ENCODE data around the gene HRH1. TPM values are rescaled to one million over a fixed set of nuclear protein-coding genes. Genes with fewer than 3 reads are reported as not detected.
"Not testable (repeated sequence)": the region's sequence is repeated elsewhere in the genome, so short reads cannot be mapped to it uniquely, and the experiment has no call there.

Gene HRH1
- total RNA-seq, 1 donor: 20.6 TPM

GRCh38 chr3:11120091-11120805 lies 34.0 kb upstream of the HRH1 start:
- peak; percentile 68 for DNase-seq (ENCODE audit: low read depth)

GRCh38 chr3:11126653-11127052 lies 27.6 kb upstream of the HRH1 start:
- H3K4me3 ChIP-seq (ENCODE audit: low read depth, low read length): no peak overlapping the region
- no peak for TF ChIP-seq CTCF (IDR thresholded peaks at IDR 0.05; ENCODE audit: insufficient read depth, low read length)

More at GRCh38 chr3:11120091-11120805, 34.0 kb upstream of the HRH1 start:
- no peak overlapping the region for H3K4me3 ChIP-seq (ENCODE audit: low read depth, low read length)
- no peak for TF ChIP-seq CTCF (IDR thresholded peaks at IDR 0.05; ENCODE audit: insufficient read depth, low read length)

GRCh38 chr3:11128682-11129632 lies 25.3 kb upstream of the HRH1 start:
- no peak for TF ChIP-seq CTCF (IDR thresholded peaks at IDR 0.05; ENCODE audit: insufficient read depth, low read length)
- peak; percentile 46 for DNase-seq (ENCODE audit: low read depth)
- H3K4me3 ChIP-seq (ENCODE audit: low read depth, low read length): no peak overlapping the region

More at GRCh38 chr3:11126653-11127052, 27.6 kb upstream of the HRH1 start:
- DNase-seq (ENCODE audit: low read depth): no peak

GRCh38 chr3:11130385-11130784 lies 23.9 kb upstream of the HRH1 start:
- TF ChIP-seq CTCF (IDR thresholded peaks at IDR 0.05; ENCODE audit: insufficient read depth, low read length): no peak
- H3K4me3 ChIP-seq (ENCODE audit: low read depth, low read length): no peak overlapping the region
- DNase-seq (ENCODE audit: low read depth): no peak

GRCh38 chr3:11131371-11131770 lies 22.9 kb upstream of the HRH1 start:
- H3K4me3 ChIP-seq (ENCODE audit: low read depth, low read length): no peak overlapping the region
- TF ChIP-seq CTCF (IDR thresholded peaks at IDR 0.05; ENCODE audit: insufficient read depth, low read length): no peak
- DNase-seq (ENCODE audit: low read depth): no peak

- not testable (repeated sequence) for DNase-seq (ENCODE audit: low read depth); H3K4me3 ChIP-seq (ENCODE audit: low read depth, low read length)
These were observed 22.4 kb upstream of the HRH1 start for GRCh38 chr3:11131886-11132285.

- H3K4me3 ChIP-seq (ENCODE audit: low read depth, low read length): no peak overlapping the region
- DNase-seq (ENCODE audit: low read depth): no peak
- TF ChIP-seq CTCF (IDR thresholded peaks at IDR 0.05; ENCODE audit: insufficient read depth, low read length): no peak
These were observed 21.4 kb upstream of the HRH1 start for GRCh38 chr3:11132861-11133260.

Data from fibroblast of the aortic adventitia (primary cell).